Activated CD8-positive, alpha-beta memory T cell treated with anti-CD3 and anti-CD28 coated beads for 36 hours (primary cell): Measurements from ENCODE around the gene JPH4. TPM values are rescaled to one million over a fixed set of nuclear protein-coding genes. Genes with fewer than 3 reads are reported as not detected.
"Not testable (repeated sequence)": the region's sequence is repeated elsewhere in the genome, so short reads cannot be mapped to it uniquely, and the experiment has no call there.

ENCODE experiments used
- CTCF ChIA-PET: fragments of 350-600 bp; sonication (Branson Sonifier 250); formaldehyde crosslinking; loops from one replicate; lab custom pipeline; 2021; ENCODE audit warnings: antibody characterized with exemption; lab: Charles Lee
- POLR2A ChIA-PET: fragments of 350-600 bp; sonication (Branson Sonifier 250); formaldehyde crosslinking; loops from one replicate; lab custom pipeline; 2021; ENCODE audit warnings: antibody characterized with exemption; lab: Charles Lee
- total RNA-seq, 2 experiments: library from RNA; stranded (reverse); gene quantifications; one replicate each; pipeline ENCODE4 v1.2.3, GENCODE V29; 2021

JPH4 gene
- total RNA-seq, 2 experiments from 2014 or later = 0.52 to 0.65 TPM

DNA sequence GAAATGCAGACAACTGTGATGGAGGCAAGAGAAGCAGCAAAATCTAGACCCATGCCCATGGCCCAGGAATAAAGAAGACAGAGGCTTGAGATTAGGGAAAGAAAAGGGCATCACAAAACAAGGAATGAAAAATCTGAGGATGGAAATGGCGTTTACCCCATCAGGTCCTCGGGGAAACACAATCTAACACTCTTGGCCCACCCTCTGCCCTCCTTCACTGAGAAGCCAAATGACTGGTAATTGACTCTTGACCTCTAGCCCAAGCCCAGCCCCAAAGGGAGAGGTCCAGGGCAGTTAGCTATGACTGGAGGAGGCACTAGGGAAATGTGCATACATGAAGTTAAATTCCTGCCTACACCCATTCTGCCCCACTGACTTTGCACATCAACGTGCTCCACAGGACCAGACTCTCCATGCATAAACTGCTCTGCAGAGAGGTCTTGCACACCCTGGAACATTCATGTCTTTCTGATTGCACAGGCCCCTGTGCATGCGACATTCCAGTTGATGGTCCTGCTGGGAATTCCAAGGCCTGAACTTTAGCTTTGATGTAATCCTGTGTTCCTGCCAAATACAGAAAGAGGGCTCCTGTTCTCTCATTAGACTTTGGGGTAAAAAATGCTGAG, 32.7 kb downstream of the JPH4 start:
- POLR2A ChIA-PET = no interaction called here
- CTCF ChIA-PET = interaction anchor here (0.6 to 1.2 kb wide), 2 partner anchors 67 to 72 kb away, joined by 3 to 4 read pairs; no protein-coding TSS in a partner anchor

DNA sequence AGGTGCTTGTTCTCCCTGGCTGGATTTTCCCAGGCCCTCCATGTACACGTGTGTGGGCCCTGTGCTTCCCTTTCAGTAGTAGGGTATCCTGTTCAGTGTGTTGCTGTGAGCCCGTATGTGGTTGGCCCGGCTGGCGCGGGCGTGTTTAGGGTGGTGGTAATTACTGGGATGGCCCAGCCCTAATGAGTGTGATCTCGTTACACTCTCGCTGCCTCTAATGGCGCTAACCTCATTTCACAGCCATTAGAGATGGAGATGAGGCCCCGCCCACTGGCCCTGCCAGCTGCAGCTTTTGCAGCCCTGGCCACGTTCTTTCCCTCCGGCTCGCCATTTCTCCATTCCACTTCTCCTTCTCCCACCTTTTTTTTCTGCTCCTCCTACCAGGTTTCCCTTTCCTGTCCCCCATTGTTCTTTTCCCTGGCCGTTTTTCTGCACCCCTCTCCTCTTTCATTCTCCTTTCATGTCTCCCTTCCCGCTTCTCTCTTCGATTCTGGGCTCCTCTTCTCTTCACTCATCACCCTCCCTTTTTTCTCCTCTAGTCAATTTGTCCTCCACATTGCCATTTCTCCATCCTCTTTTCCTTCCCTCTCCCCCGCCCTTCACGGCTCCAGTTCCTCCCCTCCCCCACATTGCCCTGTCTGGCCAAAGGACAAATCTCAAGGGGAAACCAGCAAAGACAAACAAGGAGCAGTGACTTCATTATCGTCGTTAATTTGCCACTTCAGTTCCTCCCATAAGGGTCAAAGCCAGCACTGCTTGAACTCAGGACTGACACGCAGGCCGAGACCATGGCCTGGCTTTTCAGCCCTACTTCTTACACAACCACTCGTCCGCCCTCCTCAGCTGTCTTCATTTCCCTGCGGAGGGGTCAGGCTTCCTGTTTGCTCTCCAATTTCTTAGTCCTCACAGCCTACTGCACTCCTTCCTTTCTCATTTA, 33.8 kb downstream of the JPH4 start:
- ChIA-PET POLR2A (no interaction called here), CTCF (no interaction called here)

DNA sequence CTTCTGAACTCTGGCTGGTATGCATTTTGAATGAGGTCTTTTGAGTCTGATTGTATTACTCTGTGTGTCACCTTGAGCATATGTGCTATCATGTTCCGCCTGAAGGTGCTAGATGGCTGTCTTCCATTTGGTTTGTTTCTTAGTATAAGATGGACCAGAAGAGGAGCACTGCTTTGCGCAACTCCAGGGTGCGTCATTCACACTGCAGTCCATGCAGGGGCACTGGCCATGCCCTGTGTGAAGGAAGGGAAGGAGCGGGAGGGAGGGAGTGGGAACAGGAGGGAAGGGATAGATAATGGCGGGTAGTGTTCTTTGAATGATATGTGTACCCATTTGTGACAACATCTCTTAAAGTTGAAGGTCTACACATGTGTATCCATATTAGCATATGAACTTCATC, 35.2 kb downstream of the JPH4 start:
- ChIA-PET CTCF (interaction anchor here (0.9 to 1.5 kb wide), 2 partner anchors 18 to 65 kb away, joined by 3 to 4 read pairs; no protein-coding TSS in a partner anchor), POLR2A (no interaction called here)

DNA sequence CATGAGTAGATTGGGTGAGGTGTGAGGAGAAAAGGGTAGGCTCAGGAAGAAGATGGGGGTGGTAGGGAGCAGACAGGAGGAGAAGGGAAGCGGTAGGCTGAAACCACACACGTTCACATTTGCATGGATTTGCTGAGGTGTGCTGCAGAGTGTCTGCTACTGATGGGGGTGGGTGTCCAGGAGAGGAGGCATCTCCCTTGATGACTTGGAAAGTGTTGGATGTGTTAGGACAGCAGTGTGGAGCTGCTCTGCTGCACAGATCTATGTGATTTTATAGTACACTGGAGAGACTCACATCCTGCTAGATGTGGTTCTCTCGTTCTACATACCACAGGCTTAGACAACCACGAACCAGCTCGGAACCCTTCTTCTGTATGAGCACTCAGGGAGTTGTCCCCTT, 36.3 kb downstream of the JPH4 start:
- POLR2A ChIA-PET = no interaction called here
- CTCF ChIA-PET = interaction anchor here (0.9 to 1.2 kb wide), 2 partner anchors 57 to 67 kb away, joined by 3 read pairs; no protein-coding TSS in a partner anchor

DNA sequence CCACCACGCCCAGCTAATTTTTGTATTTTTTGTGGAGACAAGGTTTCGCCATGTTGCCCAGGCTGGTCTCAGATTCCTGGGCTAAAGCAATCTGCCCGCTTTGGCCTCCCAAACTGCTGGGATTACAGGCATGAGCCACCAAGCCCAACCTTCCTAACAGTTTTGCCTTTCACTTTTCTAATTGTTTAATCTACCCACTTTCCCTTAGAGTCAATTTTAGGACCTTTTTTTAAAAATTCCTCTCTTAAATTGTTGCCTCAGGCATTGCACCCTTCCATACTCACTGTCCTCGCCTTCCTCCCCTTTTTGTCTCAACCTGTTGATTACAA, 38.5 kb downstream of the JPH4 start:
- CTCF ChIA-PET = interaction anchor here (0.6 to 1.8 kb wide), 7 partner anchors 10 to 419 kb away, joined by 3 to 5 read pairs (median 3); partner anchors contain the start of gene ZFHX2
- POLR2A ChIA-PET = no interaction called here

DNA sequence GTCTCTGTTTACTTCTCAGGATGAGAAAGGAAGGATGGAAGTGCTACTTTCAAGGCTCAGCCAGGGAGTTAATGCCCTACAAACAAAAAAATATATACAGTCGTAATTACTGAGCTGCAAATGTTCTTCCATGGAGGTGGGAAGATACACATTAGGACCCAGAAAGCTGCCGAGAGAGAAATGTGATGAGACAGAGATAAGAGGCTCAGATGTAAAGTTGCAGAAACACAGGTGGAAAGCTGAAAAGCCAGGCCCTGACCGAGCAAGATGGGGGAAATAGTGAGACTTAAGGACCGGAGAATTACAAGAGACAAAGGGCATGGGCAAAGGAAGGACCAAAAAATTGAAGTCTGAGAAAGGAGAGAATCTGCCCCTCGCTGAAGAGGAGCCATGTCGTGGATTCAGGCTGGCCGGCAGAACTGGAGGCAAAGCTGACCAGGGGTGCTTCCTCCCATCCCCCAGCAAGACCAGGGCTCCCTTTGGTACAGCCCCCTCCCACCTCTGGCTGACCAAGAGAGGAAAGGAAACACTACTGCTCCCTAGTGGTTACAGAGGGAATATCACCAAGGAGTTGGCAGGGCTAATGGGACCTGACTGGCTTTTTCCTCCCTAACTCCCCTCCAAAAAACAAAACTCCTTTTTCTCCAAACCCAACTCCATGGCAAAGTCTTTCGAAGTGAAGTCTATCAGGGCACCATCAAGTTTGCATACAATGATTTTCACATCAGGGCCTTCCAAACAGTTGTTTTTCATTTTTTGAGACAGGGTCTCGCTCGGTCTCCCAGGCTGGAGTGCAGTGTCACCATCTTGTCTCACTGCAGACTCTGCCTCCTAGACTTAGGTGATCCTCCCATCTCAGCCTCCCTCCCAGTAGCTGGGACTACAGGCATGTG, 39.1 kb downstream of the JPH4 start:
- CTCF ChIA-PET = interaction anchor here (0.6 to 1.8 kb wide), 9 partner anchors 9 to 80 kb away, joined by 3 to 5 read pairs (median 3); partner anchors contain the start of gene ZFHX2
- POLR2A ChIA-PET = no interaction called here

DNA sequence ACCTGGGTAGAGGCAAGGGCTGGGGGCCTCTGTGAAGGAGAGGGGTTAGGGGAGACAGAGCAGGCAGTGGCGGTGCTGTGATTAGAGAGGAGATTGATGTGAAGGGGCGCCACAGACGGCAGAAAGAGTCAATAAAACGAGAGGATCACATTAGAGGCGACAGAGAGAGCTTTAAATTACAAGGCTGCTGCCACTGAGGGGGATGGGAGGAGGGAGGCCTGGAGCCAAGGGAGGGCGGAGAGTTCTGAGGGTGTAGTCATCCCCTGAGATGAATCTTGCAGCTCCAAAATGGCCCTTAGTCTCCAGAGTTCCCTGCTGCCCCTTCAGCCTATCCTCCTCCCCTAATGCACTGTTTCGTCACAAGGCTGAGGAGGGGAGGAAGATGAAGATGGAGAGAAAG, 39.8 kb downstream of the JPH4 start:
- CTCF ChIA-PET = interaction anchor here (0.8 to 1.8 kb wide), 8 partner anchors 8 to 79 kb away, joined by 3 to 5 read pairs (median 3); partner anchors contain the start of gene ZFHX2
- POLR2A ChIA-PET = no interaction called here

DNA sequence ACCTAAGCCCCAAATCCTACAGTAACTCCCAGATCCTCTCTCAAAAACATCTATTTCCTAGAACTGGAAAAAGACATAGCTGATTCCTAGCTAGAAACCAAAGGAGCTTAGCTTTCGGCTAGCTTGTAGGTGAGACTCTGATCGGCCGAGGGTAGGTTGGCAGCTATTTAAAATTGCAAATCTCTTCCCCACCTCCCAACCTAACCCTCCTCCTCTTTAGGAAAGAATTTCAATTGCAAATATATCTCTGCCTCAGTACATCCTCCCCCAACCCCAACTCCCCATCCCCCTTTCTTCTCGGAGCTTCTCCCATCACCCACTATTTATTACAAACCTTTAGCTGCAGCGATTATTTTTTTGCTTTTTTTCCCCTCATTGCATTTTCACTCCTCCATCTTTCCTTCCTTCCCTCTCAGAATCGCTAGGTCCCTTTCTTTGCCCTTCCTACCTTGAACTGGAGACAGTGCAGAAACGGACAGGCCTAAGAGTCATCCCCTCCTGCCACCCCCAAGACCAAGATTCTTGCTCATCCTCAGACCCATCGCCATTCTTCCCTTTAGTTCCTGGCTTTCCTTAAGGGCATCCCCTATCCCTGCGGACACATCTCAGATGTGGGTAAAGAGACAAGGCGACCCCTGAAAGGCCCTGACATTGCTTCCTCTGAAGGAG, 40.4 kb downstream of the JPH4 start:
- ChIA-PET POLR2A (no interaction called here), CTCF (no interaction called here)

DNA sequence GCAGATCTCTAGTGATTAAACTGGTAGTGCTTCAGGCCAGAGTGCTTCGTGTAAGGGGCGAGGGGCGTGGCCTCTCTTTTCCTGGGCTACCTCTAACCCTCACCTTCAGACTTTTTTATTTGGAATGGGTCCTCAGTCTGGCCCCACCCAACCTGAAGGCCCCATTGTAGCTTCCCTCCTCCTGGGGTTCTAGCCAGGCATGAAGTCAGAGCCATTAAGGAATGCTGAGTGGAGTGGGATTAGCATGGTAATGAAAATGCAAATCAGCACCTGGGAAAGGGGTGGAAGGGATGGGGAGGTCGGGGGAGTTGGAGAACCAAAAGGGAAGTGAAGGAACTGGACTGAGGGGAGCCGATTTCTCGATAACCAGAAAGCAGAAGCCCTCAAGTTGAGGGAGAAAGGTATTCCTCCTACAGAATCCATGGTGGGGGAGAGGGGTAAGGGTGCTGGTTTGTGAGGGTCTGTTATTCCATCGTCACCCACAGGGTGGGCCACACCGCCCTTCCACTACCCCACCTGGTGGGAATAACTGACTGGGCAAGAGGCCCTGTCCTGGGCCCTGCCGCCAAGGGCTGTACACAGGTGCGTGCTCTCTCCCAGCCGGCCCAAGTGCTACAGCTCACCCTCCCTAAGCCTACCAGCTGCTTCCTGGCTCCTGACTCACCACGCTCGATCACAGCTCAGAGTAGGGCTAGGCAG, 41.1 kb downstream of the JPH4 start:
- ChIA-PET POLR2A (no interaction called here), CTCF (no interaction called here)

DNA sequence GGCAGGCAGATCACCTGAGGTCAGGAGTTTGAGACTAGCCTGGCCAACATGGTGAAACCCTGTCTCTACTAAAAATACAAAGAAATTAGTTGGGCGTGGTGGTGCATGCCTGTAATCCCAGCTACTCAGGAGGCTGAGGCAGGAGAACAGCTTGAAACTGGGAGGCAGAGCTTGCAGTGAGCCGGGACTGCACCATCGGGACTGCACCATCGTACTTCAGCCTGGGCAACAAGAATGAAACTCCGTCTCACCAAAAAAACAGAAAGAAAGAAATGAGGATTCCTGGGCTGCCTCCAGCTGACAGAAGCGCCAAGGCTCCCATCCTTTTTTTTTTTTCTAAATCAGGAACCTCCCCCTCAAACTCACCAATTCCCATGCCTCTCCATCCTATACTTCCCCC, 41.7 kb downstream of the JPH4 start:
- POLR2A ChIA-PET, CTCF ChIA-PET: not testable (repeated sequence)

DNA sequence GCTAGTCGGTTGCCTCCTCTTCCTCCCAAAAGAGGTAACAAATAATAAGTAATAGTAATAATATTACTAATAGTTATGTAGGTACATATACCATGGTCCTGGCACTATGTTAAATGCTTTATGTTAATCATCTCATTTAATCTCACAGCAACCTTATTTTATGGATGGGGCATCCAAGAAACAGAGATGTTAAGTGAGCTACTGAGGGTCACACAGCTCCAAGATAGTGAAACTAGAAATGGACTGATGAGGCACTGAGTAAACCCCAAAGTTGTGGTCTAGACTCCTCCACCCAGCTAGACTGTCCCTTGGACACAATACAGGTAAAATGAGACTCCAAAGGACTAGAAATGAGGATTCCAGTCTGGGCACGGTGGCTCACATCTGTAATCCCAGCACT, 42.1 kb downstream of the JPH4 start:
- CTCF ChIA-PET = interaction anchor here (0.8 kb wide), 1 partner anchor 23 kb away, joined by 4 read pairs; no protein-coding TSS in a partner anchor
- POLR2A ChIA-PET = no interaction called here

DNA sequence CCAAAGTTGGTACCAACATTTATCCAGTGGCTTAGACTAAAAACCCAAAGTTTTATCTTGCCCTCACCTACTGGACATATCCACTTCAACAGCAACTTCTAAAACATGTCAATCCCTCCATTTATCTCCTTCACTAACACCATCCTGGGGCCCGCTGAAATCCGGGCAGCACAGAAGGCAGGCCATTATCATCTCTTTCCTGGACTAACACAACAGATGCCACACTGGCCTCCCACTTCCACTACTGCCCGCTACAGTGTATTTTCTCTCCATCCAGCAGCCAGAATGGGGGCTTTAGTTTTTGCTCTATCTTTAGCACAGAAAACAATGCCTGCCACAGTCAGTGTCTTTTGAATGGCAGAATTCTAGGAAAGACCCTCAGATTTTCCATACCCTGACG, 42.6 kb downstream of the JPH4 start:
- ChIA-PET CTCF (interaction anchor here (0.8 kb wide), 1 partner anchor 24 kb away, joined by 4 read pairs; no protein-coding TSS in a partner anchor), POLR2A (no interaction called here)

DNA sequence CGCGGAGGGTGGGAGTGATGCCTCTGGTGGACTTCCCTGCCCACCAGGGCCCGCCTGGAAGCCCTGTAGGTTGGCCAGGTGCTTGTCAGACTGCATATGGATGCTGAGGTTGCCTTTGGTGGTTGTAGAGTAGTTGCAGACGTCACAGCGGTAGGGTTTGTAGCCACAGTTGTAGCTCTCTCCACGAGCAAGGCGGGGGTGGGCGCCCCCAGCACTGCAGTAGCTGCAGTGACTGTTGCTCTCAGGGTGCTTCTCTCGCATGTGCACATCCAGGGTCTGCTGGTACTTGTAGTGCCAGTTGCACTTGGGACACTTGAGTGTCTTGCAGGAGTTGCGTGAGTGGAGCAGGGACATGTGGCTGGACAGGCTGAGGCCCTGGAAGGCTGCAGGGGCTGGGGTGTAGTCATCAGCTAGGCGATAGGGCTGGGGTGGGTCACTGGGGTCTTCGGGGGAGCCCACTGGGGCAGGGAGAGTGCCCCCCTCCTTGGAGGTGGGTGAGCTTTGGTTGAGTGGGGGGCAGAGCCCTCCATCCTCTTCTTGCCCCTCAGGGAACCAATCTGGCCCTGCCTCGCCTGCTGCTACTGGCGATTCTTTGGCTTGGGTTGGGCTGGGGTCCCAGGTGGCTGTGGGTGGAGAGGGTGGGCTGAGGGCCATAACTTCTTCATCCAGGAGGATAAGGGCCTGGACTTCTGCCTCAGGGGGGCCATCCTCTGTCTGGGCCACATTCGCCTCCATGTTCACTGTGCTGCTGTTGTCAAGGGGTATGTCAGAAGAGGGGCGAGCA, 44.7 kb downstream of the JPH4 start:
- POLR2A ChIA-PET = no interaction called here
- CTCF ChIA-PET = no interaction called here

DNA sequence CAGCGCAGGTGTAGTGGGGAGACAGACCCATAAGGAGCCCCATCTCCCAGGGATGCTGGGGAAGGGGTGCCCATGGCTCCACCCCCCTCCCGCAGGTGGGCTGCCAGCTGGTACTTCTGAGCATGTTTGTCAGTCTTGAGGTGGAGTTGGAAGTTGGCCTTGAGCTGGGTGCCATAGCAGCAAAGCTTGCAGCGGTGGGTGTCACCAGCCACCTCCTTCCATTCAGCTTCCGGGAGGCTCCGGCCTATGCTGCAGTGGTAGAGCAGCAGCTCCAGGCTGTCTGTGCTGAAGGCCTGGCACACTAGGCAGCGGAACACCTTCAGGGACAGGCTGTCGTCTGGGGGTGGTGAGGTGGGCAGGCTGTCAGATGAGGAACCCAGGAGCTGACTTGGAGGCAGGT, 45.9 kb downstream of the JPH4 start:
- POLR2A ChIA-PET = no interaction called here

DNA sequence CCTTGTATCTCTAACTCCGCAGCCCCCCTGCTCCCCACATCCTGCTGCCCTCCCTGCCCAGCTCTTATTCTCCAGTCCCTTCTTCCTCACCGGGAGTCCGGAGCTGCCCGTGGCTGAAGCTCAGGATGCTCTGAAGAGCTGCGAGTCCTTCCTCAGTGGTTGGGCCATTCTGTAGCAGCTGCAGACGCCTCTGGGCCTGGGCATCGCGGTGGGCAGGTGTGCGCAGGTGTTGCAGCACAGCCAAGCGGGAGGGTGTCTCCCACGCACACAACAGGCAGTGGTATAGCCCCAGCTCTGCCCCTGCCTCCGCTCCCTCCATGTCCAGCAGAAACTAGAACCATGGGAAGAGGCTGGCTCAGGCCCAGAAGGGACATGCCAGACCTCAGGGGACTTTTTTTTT, 47.2 kb downstream of the JPH4 start:
- POLR2A ChIA-PET = no interaction called here
- CTCF ChIA-PET = interaction anchor here (0.6 to 1.4 kb wide), 2 partner anchors 8 to 58 kb away, joined by 3 read pairs; no protein-coding TSS in a partner anchor

More for the DNA sequence above, 45.9 kb downstream of the JPH4 start:
- CTCF ChIA-PET = interaction anchor here (0.8 kb wide), 1 partner anchor 27 kb away, joined by 4 read pairs; no protein-coding TSS in a partner anchor

DNA sequence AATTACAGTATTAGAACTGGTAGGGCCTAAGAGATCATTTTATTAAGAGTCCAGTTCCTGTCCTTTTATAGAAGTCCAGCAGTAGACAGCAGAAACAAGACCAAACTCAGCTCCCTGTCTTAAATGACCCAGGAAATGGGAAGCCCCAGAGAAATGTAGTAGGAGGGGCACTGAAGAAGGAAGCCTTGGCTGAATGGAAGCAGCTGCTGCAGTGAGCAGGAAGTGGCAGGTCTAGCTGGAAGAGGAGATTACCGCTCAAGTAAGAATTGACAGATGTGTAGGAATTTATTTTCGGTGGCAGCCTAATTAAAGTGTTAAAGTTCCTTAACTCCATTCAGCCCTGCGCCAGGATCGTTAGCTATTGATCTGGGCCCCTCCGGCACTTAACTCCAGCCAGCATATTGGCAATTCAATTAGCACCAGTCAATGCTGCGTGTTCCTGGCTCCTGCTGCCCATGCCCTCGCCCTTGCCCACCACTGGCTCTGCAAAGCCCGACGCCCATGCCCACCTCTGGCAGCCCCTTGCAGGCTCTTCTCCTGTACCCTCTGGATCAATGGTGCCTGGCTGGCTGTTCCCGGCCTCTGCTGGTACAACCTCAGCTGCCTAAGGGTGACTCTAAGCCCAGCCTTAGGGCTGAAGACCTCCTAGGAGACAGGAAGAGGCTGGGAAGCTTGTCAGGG, 48.1 kb downstream of the JPH4 start:
- ChIA-PET CTCF (interaction anchor here (0.6 to 1.4 kb wide), 2 partner anchors 9 to 57 kb away, joined by 3 read pairs; no protein-coding TSS in a partner anchor), POLR2A (no interaction called here)
